Vagina (tissue), 2 donors: ENCODE measurements around the gene ITGA4.

Source experiments
- POLR2A ChIP-seq, 2 donors: fragments of 450-650 bp; IDR thresholded peaks; one replicate each; pipeline ENCODE4 v1.6.1; 2017; ENCODE audit warnings: antibody characterized with exemption in 2 of 2, mild to moderate bottlenecking in 2 of 2, moderate library complexity in 2 of 2
- POLR2AphosphoS5 ChIP-seq, 2 donors: sonication (generic); formaldehyde crosslinking; IDR thresholded peaks; one replicate each; pipeline ENCODE4 v1.9.0; 2017; ENCODE audit warnings: antibody characterized with exemption in 2 of 2, mild to moderate bottlenecking in 2 of 2, low read depth in 1 of 2; ENCODE audit not compliant: insufficient read depth in 1 of 2
- TF ChIP-seq, protein P1 (sequence below), 3 experiments: fragments of 450-650 bp in 2 of 3; fragments of 200-600 bp in 1 of 3; sonication (generic) in 1 of 3; IDR thresholded peaks; one replicate each; pipeline ENCODE4 v1.5.1; 2017 to 2019; ENCODE audit warnings: antibody characterized with exemption in 3 of 3, mild to moderate bottlenecking in 2 of 3, moderate library complexity in 2 of 3

- TF ChIP-seq, protein P1, sequence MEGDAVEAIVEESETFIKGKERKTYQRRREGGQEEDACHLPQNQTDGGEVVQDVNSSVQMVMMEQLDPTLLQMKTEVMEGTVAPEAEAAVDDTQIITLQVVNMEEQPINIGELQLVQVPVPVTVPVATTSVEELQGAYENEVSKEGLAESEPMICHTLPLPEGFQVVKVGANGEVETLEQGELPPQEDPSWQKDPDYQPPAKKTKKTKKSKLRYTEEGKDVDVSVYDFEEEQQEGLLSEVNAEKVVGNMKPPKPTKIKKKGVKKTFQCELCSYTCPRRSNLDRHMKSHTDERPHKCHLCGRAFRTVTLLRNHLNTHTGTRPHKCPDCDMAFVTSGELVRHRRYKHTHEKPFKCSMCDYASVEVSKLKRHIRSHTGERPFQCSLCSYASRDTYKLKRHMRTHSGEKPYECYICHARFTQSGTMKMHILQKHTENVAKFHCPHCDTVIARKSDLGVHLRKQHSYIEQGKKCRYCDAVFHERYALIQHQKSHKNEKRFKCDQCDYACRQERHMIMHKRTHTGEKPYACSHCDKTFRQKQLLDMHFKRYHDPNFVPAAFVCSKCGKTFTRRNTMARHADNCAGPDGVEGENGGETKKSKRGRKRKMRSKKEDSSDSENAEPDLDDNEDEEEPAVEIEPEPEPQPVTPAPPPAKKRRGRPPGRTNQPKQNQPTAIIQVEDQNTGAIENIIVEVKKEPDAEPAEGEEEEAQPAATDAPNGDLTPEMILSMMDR (IDR thresholded peaks at IDR 0.05) = no peak
- TF ChIP-seq POLR2AphosphoS5 (IDR thresholded peaks at IDR 0.05; ENCODE audit: insufficient read depth in 1 of 2, low read depth in 1 of 2) (no peak), POLR2A (IDR thresholded peaks at IDR 0.05) (no peak)
Observed at GRCh38 chr2:181474222-181474881, 17.2 kb downstream of the ITGA4 start.
